GM12878 (cell line): Measurements from ENCODE around the gene CORO1C. TPM values are rescaled to one million over a fixed set of nuclear protein-coding genes. Genes with fewer than 3 reads are reported as not detected.
A peak's percentile ranks its signal among the peaks of the same experiment; 100 is the strongest.

Source experiments
- ATAC-seq: fragments of 200-7000 bp; cut with Tn5 transposase; 3 replicates; pipeline ENCODE4 v1.9.1; 2020; ENCODE audit warnings: mild to moderate bottlenecking, moderate library complexity
- BruUV-seq: library from RNA; stranded (reverse); fragments of 400-500 nt; replicated peaks from 2 replicates; lab custom pipeline; 2021; lab: Mats Ljungman, UMichigan
- CTCF ChIA-PET: fragments of 300-600 bp; sonication (Branson Sonifier 250); formaldehyde crosslinking; extraction: SDS; loops from one replicate; lab custom pipeline; 2021; ENCODE audit warnings: inconsistent platforms; lab: Yijun Ruan, JAX
- POLR2A ChIA-PET: fragments of 350-600 bp; formaldehyde crosslinking; extraction: SDS; loops from one replicate; lab custom pipeline; 2021; ENCODE audit warnings: inconsistent platforms; lab: Charles Lee
- RAD21 ChIA-PET: fragments of 300-600 bp; sonication (Branson Sonifier 250); formaldehyde crosslinking; loops from one replicate; lab custom pipeline; 2023; ENCODE audit warnings: antibody characterized with exemption; ENCODE audit not compliant: unreplicated experiment; lab: Charles Lee
- SMC1A ChIA-PET: fragments of 300-600 bp; sonication (Branson Sonifier 250); formaldehyde crosslinking; loops from one replicate; lab custom pipeline; 2023; ENCODE audit not compliant: unreplicated experiment, uncharacterized antibody; lab: Charles Lee
- DNase-seq: peaks from one replicate; pipeline ENCODE4 v3.0.0-alpha.2; 2011; ENCODE audit warnings: low read depth, low spot score
- FAIRE-seq: peaks from 3 replicates; lab custom pipeline; 2011; peaks lifted over from hg19 to GRCh38; lab: Jason Lieb, UNC
- H2AFZ ChIP-seq: 2 replicates; pipeline ENCODE4 v1.6.0; 2011; ENCODE audit warnings: low read depth, low read length, control low read depth; ENCODE audit not compliant: control insufficient read depth
- H3K27ac ChIP-seq: 2 replicates; pipeline ENCODE4 v1.5.1; 2011; ENCODE audit warnings: control low read depth; ENCODE audit not compliant: control insufficient read depth, insufficient read depth
- H3K27me3 ChIP-seq, 2 experiments: replicated peaks in 1 of 2; 2 replicates each; pipeline versions ENCODE4 v1.6.0 to v1.6.1; 2011; ENCODE audit warnings: low read length in 1 of 2; ENCODE audit not compliant: control insufficient read depth in 2 of 2, insufficient read depth in 2 of 2
- H3K36me3 ChIP-seq, 2 experiments: 2 replicates each; pipeline ENCODE4 v1.5.1; 2011; ENCODE audit warnings: low read length in 1 of 2; ENCODE audit not compliant: control insufficient read depth in 2 of 2, insufficient read depth in 2 of 2
- H3K4me1 ChIP-seq: 2 replicates; pipeline ENCODE4 v1.6.1; 2011; ENCODE audit warnings: mild to moderate bottlenecking, low read length, moderate library complexity, mixed read lengths; ENCODE audit not compliant: control insufficient read depth, insufficient read depth
- H3K4me2 ChIP-seq: 2 replicates; pipeline ENCODE4 v1.6.0; 2011; ENCODE audit warnings: control low read depth; ENCODE audit not compliant: control insufficient read depth, insufficient read depth
- H3K4me3 ChIP-seq: fragments of 200-600 bp; sonication (generic); 2 replicates; pipeline ENCODE4 v1.5.1; 2016
- H3K79me2 ChIP-seq: 2 replicates; pipeline ENCODE4 v1.6.0; 2011; ENCODE audit warnings: low read length; ENCODE audit not compliant: control insufficient read depth, insufficient read depth
- H3K9ac ChIP-seq: 2 replicates; pipeline ENCODE4 v1.8.0; 2011; ENCODE audit warnings: low read length, control low read depth, mixed read lengths; ENCODE audit not compliant: control insufficient read depth, insufficient read depth
- H3K9me3 ChIP-seq: replicated peaks from 3 replicates; pipeline ENCODE4 v1.5.1; 2011; ENCODE audit warnings: mild to moderate bottlenecking, low read length; ENCODE audit not compliant: control insufficient read depth, insufficient read depth
- H4K20me1 ChIP-seq: 2 replicates; pipeline ENCODE4 v1.6.0; 2011; ENCODE audit not compliant: control insufficient read depth, insufficient read depth
- BHLHE40 ChIP-seq, 2 experiments: fragments of 450-650 bp in 1 of 2; IDR thresholded peaks; 2 replicates each; pipeline ENCODE4 v1.6.1; 2011 to 2017; ENCODE audit warnings: low read depth in 2 of 2, borderline replicate concordance in 1 of 2, improper control_type of control experiment in 1 of 2, low read length in 1 of 2, mild to moderate bottlenecking in 1 of 2
- GABPA ChIP-seq: IDR thresholded peaks from 2 replicates; pipeline ENCODE4 v1.6.1; 2014; ENCODE audit warnings: antibody characterized with exemption, low read depth, mild to moderate bottlenecking, inconsistent platforms
- GATAD2B ChIP-seq: fragments of 450-650 bp; conservative IDR thresholded peaks from 2 replicates; pipeline ENCODE4 v1.6.1; 2017; ENCODE audit warnings: low read depth, mild to moderate bottlenecking, moderate library complexity
- HDGF ChIP-seq: fragments of 450-650 bp; IDR thresholded peaks from 2 replicates; pipeline ENCODE4 v1.6.1; 2016; ENCODE audit warnings: antibody characterized with exemption
- IKZF2 ChIP-seq, 2 experiments: fragments of 450-650 bp; IDR thresholded peaks; 2 replicates each; pipeline ENCODE4 v1.6.1; 2017; ENCODE audit warnings: mild to moderate bottlenecking in 2 of 2, moderate library complexity in 2 of 2
- NFYA ChIP-seq: IDR thresholded peaks from 2 replicates; pipeline ENCODE4 v1.6.1; 2011; ENCODE audit warnings: low read depth, mild to moderate bottlenecking, low read length, improper control_type of control experiment, borderline replicate concordance
- PML ChIP-seq: IDR thresholded peaks from 2 replicates; pipeline ENCODE4 v1.6.1; 2012; ENCODE audit warnings: low read length, inconsistent platforms
- RAD21 ChIP-seq: IDR thresholded peaks from 2 replicates; pipeline ENCODE4 v1.6.1; 2011; ENCODE audit warnings: mild to moderate bottlenecking, low read depth, low read length, moderate library complexity; ENCODE audit not compliant: insufficient read depth
- SIN3A ChIP-seq: IDR thresholded peaks from 2 replicates; pipeline ENCODE4 v1.6.1; 2012; ENCODE audit warnings: low read depth, low read length, improper control_type of control experiment
- SIX5 ChIP-seq: IDR thresholded peaks from 2 replicates; pipeline ENCODE4 v1.6.1; 2011; ENCODE audit warnings: mild to moderate bottlenecking, low read depth, low read length, moderate library complexity; ENCODE audit not compliant: severe bottlenecking
- SREBF1 ChIP-seq: IDR thresholded peaks from 2 replicates; pipeline ENCODE4 v1.6.1; 2012; ENCODE audit warnings: mild to moderate bottlenecking, low read length
- TCF12 ChIP-seq: IDR thresholded peaks from 2 replicates; pipeline ENCODE4 v1.6.1; 2011; ENCODE audit warnings: low read depth, mild to moderate bottlenecking, low read length
- ZZZ3 ChIP-seq: IDR thresholded peaks from 2 replicates; pipeline ENCODE4 v1.6.1; 2011; ENCODE audit warnings: low read depth; ENCODE audit not compliant: control insufficient read depth, insufficient read length
- WGBS: methylation state at CpG from one replicate; pipeline ENCODE4 v1.1.6; 2016; ENCODE audit warnings: low lambda C conversion rate; ENCODE audit not compliant: insufficient replicate concordance, insufficient coverage; ENCODE audit errors: missing lambda C conversion rate; 5-methylcytosine and 5-hydroxymethylcytosine counted together
- in situ Hi-C: fragments of 300-500 bp; cut with MboI; formaldehyde crosslinking; loops from 9 replicates; pipeline ENCODE4 v1.14.3; 2018; ENCODE audit warnings: mixed read lengths
- intact Hi-C: fragments of 100-400 bp; cut with micrococcal nuclease; formaldehyde crosslinking; loops from one replicate; pipeline ENCODE4 v1.14.2; 2022; ENCODE audit not compliant: unreplicated experiment
- polyA plus RNA-seq, 11 experiments: library from polyadenylated mRNA; depleted of rRNA in 4 of 11; unstranded in 6 of 11; stranded (reverse) in 5 of 11; fragments of >200 nt; fragmentation: Nextera tagmentation in 4 of 11; fragmentation: Illumina TruSeq in 1 of 11; extraction: Ambion mirVana in 4 of 11; extraction: Trizol in 1 of 11; gene quantifications; 1 replicate in 1 of 11; 2 replicates in 10 of 11; pipeline versions ENCODE4 v1.2.1 to v1.2.3, GENCODE V29; 2011 to 2016; ENCODE audit warnings: inconsistent platforms in 2 of 11, missing spikeins in 2 of 11, low read depth in 1 of 11
- total RNA-seq, 4 experiments: library from RNA; depleted of rRNA in 3 of 4; stranded (reverse); fragments of >200 nt in 3 of 4; fragmentation: Illumina TruSeq in 1 of 4; extraction: Trizol in 1 of 4; gene quantifications; 2 replicates each; pipeline versions ENCODE4 v1.2.1 to v1.2.3, GENCODE V29; 2013 to 2021
- TF ChIP-seq, protein P1 (sequence below): fragments of 450-650 bp; formaldehyde crosslinking; IDR thresholded peaks from 2 replicates; pipeline ENCODE4 v1.4.0; 2020; ENCODE audit warnings: mild to moderate bottlenecking, moderate library complexity
- TF ChIP-seq, protein P2 (sequence below): fragments of 450-650 bp; IDR thresholded peaks from 2 replicates; pipeline ENCODE4 v1.6.1; 2017; ENCODE audit warnings: mild to moderate bottlenecking, low read depth, inconsistent platforms; ENCODE audit not compliant: poor library complexity, severe bottlenecking
- TF ChIP-seq, protein P3 (sequence below): fragments of 450-650 bp; IDR thresholded peaks from 2 replicates; pipeline ENCODE4 v1.6.1; 2016; ENCODE audit warnings: mild to moderate bottlenecking

CORO1C gene
- total and polyA plus RNA-seq, 10 of the 15 experiments (the other 5 are each of a cell fraction or from before 2014, with no cell fraction given): 52.7 to 254 (median 171) TPM

- peaks cover 10 to 13% of the 10 kb centered on the region in 2 experiments for H3K36me3 ChIP-seq
- H2AFZ ChIP-seq: no peak overlapping the region
- peak overlapping the region; percentile 38; the same call in 1 of the 2 replicates for H3K4me2 ChIP-seq
- peaks cover 48% of the 10 kb centered on the region for H3K4me1 ChIP-seq
- ATAC-seq (no peak), DNase-seq (no peak), FAIRE-seq (no peak)
- H3K79me2 ChIP-seq: no peaks in the 10 kb centered on the region; the same call in 1 of the 2 replicates
- no TSS peak for BruUV-seq
- CTCF ChIA-PET: interaction anchor here (2.2 to 17.2 kb wide), 4 partner anchors 23 to 75 kb away, joined by 4 to 244 read pairs (median 174); partner anchors contain the start of gene ISCU
- no peaks in the 10 kb centered on the region for H3K27me3 ChIP-seq
- in situ Hi-C loops: no loop called here
- no peak overlapping the region for H3K4me3 ChIP-seq
- intact Hi-C loops: no loop called here
- H3K27ac ChIP-seq: peak overlapping the region; percentile 45
- no peaks in the 10 kb centered on the region for H3K9me3 ChIP-seq
- SMC1A ChIA-PET: interaction anchor here (1.4 to 16.7 kb wide), 5 partner anchors 21 to 74 kb away, joined by 7 to 397 read pairs (median 88); partner anchors contain the start of genes ISCU and SART3
- H3K9ac ChIP-seq: no peak overlapping the region
- 85% methylated on average over 16 of the region's 16 CpGs for WGBS
- no peaks in the 10 kb centered on the region for H4K20me1 ChIP-seq
- RAD21 ChIA-PET: interaction anchor here (0.6 to 17.3 kb wide), 4 partner anchors 9 to 76 kb away, joined by 4 to 413 read pairs (median 222); partner anchors contain the start of genes ISCU and SART3
- POLR2A ChIA-PET: interaction anchor here (0.7 to 1.4 kb wide), 2 partner anchors 22 kb away, joined by 3 read pairs; no protein-coding TSS in a partner anchor
- TF ChIP-seq SREBF1: no peak
- TF ChIP-seq GABPA: no peak
- TF ChIP-seq IKZF2 (IDR thresholded peaks at IDR 0.05): 0 out of 4 replicates have a peak, but pooled peaks of 1 of the 2 experiments have one; percentile 14
- TF ChIP-seq ZZZ3: no peak
- TF ChIP-seq, protein P1, sequence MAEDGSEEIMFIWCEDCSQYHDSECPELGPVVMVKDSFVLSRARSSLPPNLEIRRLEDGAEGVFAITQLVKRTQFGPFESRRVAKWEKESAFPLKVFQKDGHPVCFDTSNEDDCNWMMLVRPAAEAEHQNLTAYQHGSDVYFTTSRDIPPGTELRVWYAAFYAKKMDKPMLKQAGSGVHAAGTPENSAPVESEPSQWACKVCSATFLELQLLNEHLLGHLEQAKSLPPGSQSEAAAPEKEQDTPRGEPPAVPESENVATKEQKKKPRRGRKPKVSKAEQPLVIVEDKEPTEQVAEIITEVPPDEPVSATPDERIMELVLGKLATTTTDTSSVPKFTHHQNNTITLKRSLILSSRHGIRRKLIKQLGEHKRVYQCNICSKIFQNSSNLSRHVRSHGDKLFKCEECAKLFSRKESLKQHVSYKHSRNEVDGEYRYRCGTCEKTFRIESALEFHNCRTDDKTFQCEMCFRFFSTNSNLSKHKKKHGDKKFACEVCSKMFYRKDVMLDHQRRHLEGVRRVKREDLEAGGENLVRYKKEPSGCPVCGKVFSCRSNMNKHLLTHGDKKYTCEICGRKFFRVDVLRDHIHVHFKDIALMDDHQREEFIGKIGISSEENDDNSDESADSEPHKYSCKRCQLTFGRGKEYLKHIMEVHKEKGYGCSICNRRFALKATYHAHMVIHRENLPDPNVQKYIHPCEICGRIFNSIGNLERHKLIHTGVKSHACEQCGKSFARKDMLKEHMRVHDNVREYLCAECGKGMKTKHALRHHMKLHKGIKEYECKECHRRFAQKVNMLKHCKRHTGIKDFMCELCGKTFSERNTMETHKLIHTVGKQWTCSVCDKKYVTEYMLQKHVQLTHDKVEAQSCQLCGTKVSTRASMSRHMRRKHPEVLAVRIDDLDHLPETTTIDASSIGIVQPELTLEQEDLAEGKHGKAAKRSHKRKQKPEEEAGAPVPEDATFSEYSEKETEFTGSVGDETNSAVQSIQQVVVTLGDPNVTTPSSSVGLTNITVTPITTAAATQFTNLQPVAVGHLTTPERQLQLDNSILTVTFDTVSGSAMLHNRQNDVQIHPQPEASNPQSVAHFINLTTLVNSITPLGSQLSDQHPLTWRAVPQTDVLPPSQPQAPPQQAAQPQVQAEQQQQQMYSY (CRISPR knock-in tag): no peak
- TF ChIP-seq, protein P2, sequence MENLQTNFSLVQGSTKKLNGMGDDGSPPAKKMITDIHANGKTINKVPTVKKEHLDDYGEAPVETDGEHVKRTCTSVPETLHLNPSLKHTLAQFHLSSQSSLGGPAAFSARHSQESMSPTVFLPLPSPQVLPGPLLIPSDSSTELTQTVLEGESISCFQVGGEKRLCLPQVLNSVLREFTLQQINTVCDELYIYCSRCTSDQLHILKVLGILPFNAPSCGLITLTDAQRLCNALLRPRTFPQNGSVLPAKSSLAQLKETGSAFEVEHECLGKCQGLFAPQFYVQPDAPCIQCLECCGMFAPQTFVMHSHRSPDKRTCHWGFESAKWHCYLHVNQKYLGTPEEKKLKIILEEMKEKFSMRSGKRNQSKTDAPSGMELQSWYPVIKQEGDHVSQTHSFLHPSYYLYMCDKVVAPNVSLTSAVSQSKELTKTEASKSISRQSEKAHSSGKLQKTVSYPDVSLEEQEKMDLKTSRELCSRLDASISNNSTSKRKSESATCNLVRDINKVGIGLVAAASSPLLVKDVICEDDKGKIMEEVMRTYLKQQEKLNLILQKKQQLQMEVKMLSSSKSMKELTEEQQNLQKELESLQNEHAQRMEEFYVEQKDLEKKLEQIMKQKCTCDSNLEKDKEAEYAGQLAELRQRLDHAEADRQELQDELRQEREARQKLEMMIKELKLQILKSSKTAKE: no peak
- TF ChIP-seq HDGF: no peak
- TF ChIP-seq, protein P3, sequence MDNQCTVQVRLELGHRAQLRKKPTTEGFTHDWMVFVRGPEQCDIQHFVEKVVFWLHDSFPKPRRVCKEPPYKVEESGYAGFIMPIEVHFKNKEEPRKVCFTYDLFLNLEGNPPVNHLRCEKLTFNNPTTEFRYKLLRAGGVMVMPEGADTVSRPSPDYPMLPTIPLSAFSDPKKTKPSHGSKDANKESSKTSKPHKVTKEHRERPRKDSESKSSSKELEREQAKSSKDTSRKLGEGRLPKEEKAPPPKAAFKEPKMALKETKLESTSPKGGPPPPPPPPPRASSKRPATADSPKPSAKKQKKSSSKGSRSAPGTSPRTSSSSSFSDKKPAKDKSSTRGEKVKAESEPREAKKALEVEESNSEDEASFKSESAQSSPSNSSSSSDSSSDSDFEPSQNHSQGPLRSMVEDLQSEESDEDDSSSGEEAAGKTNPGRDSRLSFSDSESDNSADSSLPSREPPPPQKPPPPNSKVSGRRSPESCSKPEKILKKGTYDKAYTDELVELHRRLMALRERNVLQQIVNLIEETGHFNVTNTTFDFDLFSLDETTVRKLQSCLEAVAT: no peak
- no peak for TF ChIP-seq GATAD2B
- TF ChIP-seq SIX5: no peak
- no peak for TF ChIP-seq PML
- 0 out of 2 replicates have a peak, but pooled peaks have one; percentile 14 for TF ChIP-seq TCF12
- no peak for TF ChIP-seq SIN3A
- TF ChIP-seq RAD21: no peak
- peak; percentile 17 to 44; a peak in 1 of 4 replicates for TF ChIP-seq BHLHE40 (IDR thresholded peaks at IDR 0.05; ENCODE audit: borderline replicate concordance in 1 of 2, low read depth in 2 of 2, low read length in 1 of 2)
- TF ChIP-seq NFYA: no peak
Observed at GRCh38 chr12:108642269-108642870, 88.9 kb downstream of the CORO1C start.
